Stimulated activated CD4-positive, alpha-beta T cell treated with anti-CD3 and anti-CD28 coated beads, Interleukin-1b, Interleukin-23, amount 100 ng/mL, for 1 hour (primary cell): ENCODE results near the gene GIMAP2.
"Not testable (repeated sequence)": the region's sequence is repeated elsewhere in the genome, so short reads cannot be mapped to it uniquely, and the experiment has no call there.

ENCODE experiments used
- DNase-seq, 2 donors: peaks; one replicate each; pipeline ENCODE4 v3.0.0-alpha.2; 2020; ENCODE audit warnings: low read depth in 2 of 2

Gene GIMAP2

GRCh38 chr7:150676854-150677253 lies 8.7 kb upstream of the GIMAP2 start:
- not testable (repeated sequence) for DNase-seq

DNA sequence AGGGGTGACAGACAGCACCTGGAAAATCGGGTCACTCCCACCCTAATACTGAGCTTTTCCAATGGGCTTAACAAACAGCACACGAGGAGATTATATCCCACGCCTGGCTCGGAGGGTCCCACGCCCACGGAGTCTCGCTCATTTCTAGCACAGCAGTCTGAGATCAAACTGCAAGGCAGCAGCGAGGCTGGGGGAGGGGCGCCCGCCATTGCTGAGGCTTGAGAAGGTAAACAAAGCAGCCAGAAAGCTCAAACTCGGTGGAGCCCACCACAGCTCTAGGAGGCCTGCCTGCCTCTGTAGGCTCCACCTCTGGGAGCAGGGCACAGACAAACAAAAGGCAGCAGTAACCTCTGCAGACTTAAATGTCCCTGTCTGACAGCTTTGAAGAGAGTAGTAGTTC lies 6.9 kb upstream of the GIMAP2 start:
- DNase-seq = not testable (repeated sequence)

DNA sequence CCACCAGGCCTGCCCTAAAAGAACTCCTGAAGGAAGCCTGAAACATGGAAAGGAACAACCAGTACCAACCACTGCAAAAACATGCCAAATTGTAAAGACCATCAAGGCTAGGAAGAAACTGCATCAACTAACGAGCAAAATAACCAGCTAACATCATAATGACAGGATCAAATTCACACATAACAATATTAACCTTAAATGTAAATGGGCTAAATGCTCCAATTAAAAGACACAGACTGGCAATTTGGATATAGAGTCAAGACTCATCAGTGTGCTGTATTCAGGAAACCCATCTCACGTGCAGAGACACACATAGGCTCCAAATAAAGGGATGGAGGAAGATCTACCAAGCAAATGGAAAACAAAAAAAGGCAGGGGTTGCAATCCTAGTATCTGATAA lies 5.1 kb upstream of the GIMAP2 start:
- not testable (repeated sequence) for DNase-seq

DNA sequence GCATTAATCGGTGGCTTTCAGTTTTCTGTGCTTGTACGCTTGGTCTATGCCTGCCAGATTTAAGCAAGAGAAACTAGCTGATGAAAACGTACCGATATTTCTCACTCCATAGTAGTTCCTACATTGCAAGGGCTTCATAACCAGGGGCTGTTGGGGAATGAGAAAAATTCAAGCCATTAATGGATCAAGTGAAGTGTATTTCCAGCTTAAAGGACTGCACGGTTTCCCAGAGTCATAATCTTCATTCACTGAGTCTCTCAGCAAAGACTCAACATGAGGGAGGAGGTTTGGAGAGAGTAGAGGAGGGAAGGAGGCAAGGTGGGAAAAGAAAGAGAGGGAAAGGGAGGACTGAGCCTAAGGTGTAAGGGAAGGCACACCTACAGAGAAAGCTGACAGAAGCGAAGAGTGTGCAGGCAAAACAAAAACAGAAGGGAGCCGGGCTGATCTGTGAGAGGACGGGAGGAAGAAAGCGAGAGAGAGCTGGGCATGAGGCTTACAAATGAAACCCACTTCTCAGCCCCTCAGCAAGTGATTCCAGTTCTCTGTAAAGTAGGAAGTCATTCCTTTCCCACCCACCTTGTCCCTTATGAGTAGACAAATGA lies 625 bp downstream of the GIMAP2 start:
- no peak for DNase-seq

GRCh38 chr7:150688630-150689029 lies 3.1 kb downstream of the GIMAP2 start:
- no peak for DNase-seq

- no peak for DNase-seq
Observed at GRCh38 chr7:150695654-150696053, 10.1 kb downstream of the GIMAP2 start.

GRCh38 chr7:150703209-150703608 lies 17.7 kb downstream of the GIMAP2 start:
- DNase-seq = no peak

DNA sequence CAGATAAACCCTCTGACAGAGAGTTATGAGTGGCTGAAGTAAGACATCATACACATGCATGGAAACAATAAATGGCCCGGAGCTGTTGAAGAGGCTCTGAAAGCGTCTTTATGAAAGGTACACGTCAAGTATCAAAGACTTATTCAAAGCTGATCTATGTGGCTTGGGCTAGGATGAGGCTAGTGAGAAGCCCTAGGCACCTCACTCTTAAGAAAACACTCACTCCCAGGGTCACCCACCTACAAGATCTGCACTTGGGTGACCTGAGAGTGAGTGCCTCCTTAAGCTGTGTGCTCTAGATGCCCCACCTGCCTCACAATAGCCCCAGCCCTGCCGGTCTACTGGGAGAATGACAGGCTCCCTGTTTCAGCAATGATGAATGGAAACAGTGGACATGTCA lies 29.8 kb downstream of the GIMAP2 start:
- no peak for DNase-seq

DNA sequence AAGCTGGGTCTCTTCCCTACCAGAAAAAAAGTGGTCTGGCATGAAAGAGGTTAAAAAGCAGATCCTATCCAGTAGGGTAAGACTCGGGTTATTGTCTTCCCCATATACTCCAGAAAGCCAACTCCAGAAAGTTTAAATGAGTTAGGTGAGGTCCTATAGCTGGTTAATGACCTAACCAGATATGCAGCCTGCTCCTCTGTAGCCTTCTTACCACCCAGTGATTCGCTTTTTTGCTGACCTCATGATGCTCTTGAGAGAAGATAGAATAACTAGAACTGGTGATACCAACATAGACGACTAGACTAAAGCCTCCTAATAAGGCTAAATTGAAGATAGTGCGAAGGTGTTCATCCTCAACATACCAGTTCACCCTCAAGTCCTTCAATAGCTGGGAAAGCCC lies 30.2 kb downstream of the GIMAP2 start:
- no peak for DNase-seq

DNA sequence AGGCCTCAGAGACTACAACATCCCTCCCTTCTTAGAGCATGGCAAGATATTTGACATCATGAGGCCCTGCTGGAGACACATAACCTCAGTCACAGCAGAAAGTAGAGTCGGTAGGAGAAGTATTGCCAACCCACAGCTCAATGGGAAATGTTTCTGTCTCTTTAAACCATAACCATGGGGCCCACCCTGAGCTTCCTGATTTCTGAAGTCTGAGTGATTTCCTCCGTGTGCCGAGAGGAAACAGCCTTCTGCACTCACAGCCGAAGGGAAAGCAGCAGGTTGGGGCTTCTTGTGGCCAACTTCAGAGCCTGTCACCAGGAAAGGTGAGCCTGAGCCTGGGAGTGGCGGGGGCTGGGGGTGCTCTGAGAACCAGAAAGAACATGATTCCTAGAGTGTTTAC lies 30.9 kb downstream of the GIMAP2 start, which contains the start of gene GIMAP1:
Gene GIMAP1 (plus strand): TSS at position 246 of the 400 bp plus-strand sequence. CDS start 2,435 bp downstream, outside the sequence.
- DNase-seq = peak in 1 of 2 donors; percentile 47

- DNase-seq = no peak
Observed at GRCh38 chr7:150716939-150717338, 31.4 kb downstream of the GIMAP2 start.

- no peak for DNase-seq
Observed at GRCh38 chr7:150717814-150718420, 32.4 kb downstream of the GIMAP2 start.

DNA sequence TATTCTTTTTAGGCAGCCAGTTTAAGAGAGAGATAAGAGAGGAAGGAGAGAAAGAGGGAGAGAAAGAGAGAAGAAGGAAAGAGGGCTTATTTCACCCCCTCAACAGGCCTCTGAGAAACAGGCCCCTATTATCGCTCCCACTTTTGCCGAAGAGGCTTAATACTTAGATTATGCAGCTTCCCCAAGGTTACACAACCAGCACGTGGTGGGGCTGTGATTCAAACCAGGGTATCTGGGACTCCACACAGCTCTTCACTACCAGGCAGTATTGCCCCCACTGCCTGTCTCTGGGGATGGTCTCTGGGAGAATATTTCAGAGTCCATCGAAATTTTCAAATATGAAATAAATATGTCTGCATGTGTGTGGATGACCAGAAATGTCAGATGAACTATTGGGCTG lies 33.9 kb downstream of the GIMAP2 start:
- DNase-seq = no peak

DNA sequence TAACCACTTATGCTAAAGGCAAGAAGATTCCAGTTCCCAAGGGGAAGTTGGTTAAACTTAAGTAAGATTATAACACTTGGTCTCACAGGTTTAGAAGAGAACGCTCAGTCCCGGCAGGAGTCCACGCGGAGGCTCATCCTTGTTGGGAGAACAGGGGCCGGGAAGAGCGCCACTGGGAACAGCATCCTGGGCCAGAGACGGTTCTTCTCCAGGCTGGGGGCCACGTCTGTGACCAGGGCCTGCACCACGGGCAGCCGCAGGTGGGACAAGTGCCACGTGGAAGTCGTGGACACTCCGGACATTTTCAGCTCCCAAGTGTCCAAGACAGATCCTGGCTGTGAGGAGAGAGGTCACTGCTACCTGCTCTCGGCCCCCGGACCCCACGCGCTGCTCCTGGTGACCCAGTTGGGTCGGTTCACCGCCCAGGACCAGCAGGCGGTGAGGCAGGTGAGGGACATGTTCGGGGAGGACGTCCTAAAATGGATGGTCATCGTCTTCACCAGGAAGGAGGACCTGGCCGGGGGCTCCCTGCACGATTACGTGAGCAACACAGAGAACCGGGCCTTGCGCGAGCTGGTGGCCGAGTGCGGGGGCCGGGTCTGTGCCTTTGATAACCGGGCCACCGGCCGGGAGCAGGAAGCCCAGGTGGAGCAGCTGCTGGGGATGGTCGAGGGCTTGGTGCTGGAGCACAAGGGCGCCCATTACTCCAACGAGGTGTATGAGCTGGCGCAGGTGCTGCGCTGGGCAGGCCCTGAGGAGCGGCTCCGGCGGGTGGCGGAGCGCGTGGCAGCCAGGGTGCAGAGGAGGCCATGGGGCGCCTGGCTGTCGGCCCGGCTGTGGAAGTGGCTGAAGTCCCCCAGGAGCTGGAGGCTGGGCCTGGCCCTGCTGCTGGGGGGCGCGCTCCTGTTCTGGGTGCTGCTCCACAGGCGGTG lies 34.7 kb downstream of the GIMAP2 start:
- DNase-seq = no peak

GRCh38 chr7:150721970-150722373 lies 36.5 kb downstream of the GIMAP2 start:
- no peak for DNase-seq

- DNase-seq = no peak
Observed at GRCh38 chr7:150722431-150722931, 37.0 kb downstream of the GIMAP2 start.

GRCh38 chr7:150723467-150723866 lies 38.0 kb downstream of the GIMAP2 start:
- no peak for DNase-seq

DNA sequence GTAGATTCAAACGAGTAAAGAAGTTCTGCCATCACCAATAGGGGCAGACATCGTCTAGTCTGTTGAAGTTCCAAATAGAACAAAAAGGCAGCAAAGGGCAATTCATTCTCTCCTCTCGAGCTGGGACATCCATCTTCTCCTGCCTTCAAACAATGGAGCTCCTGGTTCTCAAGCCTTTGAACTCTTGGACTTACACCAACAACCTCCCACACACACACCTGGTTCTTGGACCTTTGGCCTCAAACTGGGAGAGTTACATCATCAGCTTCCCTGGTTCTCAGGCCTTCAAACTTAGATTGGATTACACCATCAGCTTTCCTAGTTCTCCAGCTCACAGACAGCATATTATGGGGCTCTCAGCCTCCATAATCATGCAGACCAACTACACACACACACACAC lies 41.9 kb downstream of the GIMAP2 start:
- no peak for DNase-seq

DNA sequence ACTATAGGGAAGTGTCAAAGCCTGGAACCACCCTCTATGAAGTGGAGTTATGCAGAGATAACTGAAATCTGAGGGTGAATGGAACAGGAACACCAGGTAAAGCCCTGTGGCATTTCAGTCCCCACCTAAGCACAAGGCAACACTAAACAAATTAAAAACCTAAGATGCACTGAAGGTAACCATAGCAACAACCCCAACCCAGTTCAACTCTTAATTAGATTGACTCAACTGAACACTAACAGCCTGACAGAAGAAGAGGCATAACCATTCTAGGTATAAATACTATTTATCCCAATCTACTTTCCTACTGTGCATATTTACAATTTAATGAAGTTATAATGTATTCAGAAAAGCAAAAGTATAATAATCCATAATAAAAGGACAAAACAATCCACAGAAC lies 42.5 kb downstream of the GIMAP2 start:
- DNase-seq = no peak

- DNase-seq = no peak
Observed at GRCh38 chr7:150728609-150729008, 43.1 kb downstream of the GIMAP2 start.

DNA sequence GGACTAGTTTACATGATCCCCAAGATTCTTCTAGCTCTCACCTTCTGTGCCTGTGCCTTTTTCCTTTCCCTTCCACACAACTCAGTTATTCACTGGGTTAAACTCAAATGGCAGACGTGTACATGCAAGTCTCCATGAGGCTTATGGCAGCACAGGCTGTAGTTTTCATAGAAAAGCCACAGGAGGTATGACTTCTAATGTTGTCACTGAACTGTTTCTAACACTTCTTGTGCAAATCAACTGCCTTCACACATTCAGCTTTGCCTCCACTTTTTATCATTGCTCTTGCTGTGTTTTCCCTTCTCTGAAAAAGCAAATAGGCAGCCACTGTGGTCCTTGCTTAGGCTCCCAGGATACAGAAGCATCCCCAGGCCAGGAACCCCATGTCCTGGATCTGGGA lies 46.4 kb downstream of the GIMAP2 start:
- DNase-seq = no peak

DNA sequence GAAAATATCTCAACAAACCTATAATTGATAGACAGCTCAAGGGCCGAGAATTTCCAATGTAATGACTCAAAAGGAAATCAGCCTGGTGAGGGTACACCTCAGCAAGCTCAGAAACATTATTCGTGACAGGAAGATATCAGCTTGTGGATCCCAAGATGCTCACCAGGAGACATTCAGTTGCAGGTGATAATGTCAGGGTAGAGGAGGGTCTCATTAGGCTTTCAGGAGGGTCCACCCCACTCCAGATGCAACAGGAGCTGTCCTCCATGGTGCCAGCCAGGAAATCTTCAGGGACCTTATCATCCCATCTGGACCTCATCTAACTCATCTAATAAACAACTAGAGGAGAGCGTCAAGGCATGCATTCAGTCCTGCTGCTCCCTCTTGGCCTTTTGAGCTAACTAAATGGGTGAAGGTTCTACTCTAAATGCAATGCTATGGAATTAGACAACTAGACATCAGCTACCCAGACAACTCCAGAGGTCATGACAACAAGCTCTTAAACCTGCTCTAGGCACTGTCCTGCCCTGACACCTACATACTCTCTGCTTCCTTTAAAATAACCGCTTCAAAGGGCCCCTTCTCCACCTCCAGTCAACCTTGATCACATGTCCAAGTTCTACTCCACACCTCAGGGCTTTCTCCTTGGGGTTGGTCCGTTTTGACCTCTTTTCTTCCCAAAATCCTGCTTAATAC lies 47.4 kb downstream of the GIMAP2 start:
- no peak for DNase-seq
